ENCODE results near the gene LRBA. TPM values are rescaled to one million over a fixed set of nuclear protein-coding genes. Genes with fewer than 3 reads are reported as not detected.

LRBA gene
- total RNA-seq, 1 experiment from 2014 or later: 69.1 TPM

GRCh38 chr4:150318527-150318926, 696.6 kb downstream of the LRBA start:
- H3K9me3 Mint-ChIP-seq: no peaks in the 10 kb centered on the region
- ChIA-PET POLR2A (no interaction called here), CTCF (no interaction called here)
- no peak for ATAC-seq
- H3K27ac Mint-ChIP-seq: no peak overlapping the region
- H3K4me3 Mint-ChIP-seq: no peak overlapping the region
- no peaks in the 10 kb centered on the region for H3K36me3 Mint-ChIP-seq
- peaks cover 37% of the 10 kb centered on the region for H3K4me1 Mint-ChIP-seq
- peaks cover 18% of the 10 kb centered on the region for H3K27me3 Mint-ChIP-seq (ENCODE audit: low read depth)
- no peak for DNase-seq (ENCODE audit: low spot score)
- TF ChIP-seq CDX4 (CRISPR knock-in tag; IDR thresholded peaks at IDR 0.05; ENCODE audit: borderline replicate concordance): no peak
- TF ChIP-seq IRF2 (CRISPR knock-in tag; IDR thresholded peaks at IDR 0.05; ENCODE audit: borderline replicate concordance, low read depth): no peak
- no peak for TF ChIP-seq PREB (CRISPR knock-in tag; IDR thresholded peaks at IDR 0.05; ENCODE audit: borderline replicate concordance)
- no peak for TF ChIP-seq ZNF138 (CRISPR knock-in tag; conservative IDR thresholded peaks at IDR 0.05)
- no peak for TF ChIP-seq MLX (CRISPR knock-in tag; IDR thresholded peaks at IDR 0.05)

- POLR2A ChIA-PET: no interaction called here
- no peaks in the 10 kb centered on the region for H3K36me3 Mint-ChIP-seq
- DNase-seq (ENCODE audit: low spot score): no peak
- peak overlapping the region; percentile 88; the same call in 1 of the 2 replicates for H3K27ac Mint-ChIP-seq
- no peak for ATAC-seq
- CTCF ChIA-PET: no interaction called here
- H3K4me1 Mint-ChIP-seq: peaks cover 30% of the 10 kb centered on the region
- H3K9me3 Mint-ChIP-seq: no peaks in the 10 kb centered on the region
- peaks cover 18% of the 10 kb centered on the region for H3K27me3 Mint-ChIP-seq (ENCODE audit: low read depth)
- no peak overlapping the region for H3K4me3 Mint-ChIP-seq
- TF ChIP-seq RELA (CRISPR knock-in tag; IDR thresholded peaks at IDR 0.05; ENCODE audit: borderline replicate concordance): no peak
- TF ChIP-seq STAT6 (CRISPR knock-in tag; conservative IDR thresholded peaks at IDR 0.05; ENCODE audit: low read depth): no peak
- TF ChIP-seq NR2C2 (CRISPR knock-in tag; IDR thresholded peaks at IDR 0.05): no peak
- no peak for TF ChIP-seq JUN (CRISPR knock-in tag; IDR thresholded peaks at IDR 0.05)
- no peak for TF ChIP-seq HMGA2 (CRISPR knock-in tag; IDR thresholded peaks at IDR 0.05)
- TF ChIP-seq ZNF425 (CRISPR knock-in tag; conservative IDR thresholded peaks at IDR 0.05): no peak
- no peak for TF ChIP-seq E2F4 (CRISPR knock-in tag; IDR thresholded peaks at IDR 0.05; ENCODE audit: borderline replicate concordance, low read depth)
- TF ChIP-seq CREB1 (CRISPR knock-in tag; IDR thresholded peaks at IDR 0.05): no peak
- no peak for TF ChIP-seq ZNF532 (CRISPR knock-in tag; IDR thresholded peaks at IDR 0.05; ENCODE audit: borderline replicate concordance)
- no peak for TF ChIP-seq ZSCAN18 (CRISPR knock-in tag; IDR thresholded peaks at IDR 0.05)
These were observed 698.5 kb downstream of the LRBA start for GRCh38 chr4:150316332-150317205.
